ENCODE data around the gene PLA2G5. TPM values are rescaled to one million over a fixed set of nuclear protein-coding genes. Genes with fewer than 3 reads are reported as not detected.
A peak's percentile ranks its signal among the peaks of the same experiment; 100 is the strongest.

The PLA2G5 gene
- total and polyA plus RNA-seq, 2 of the 4 experiments (the other 2 are of a cell fraction) = not detected

DNA sequence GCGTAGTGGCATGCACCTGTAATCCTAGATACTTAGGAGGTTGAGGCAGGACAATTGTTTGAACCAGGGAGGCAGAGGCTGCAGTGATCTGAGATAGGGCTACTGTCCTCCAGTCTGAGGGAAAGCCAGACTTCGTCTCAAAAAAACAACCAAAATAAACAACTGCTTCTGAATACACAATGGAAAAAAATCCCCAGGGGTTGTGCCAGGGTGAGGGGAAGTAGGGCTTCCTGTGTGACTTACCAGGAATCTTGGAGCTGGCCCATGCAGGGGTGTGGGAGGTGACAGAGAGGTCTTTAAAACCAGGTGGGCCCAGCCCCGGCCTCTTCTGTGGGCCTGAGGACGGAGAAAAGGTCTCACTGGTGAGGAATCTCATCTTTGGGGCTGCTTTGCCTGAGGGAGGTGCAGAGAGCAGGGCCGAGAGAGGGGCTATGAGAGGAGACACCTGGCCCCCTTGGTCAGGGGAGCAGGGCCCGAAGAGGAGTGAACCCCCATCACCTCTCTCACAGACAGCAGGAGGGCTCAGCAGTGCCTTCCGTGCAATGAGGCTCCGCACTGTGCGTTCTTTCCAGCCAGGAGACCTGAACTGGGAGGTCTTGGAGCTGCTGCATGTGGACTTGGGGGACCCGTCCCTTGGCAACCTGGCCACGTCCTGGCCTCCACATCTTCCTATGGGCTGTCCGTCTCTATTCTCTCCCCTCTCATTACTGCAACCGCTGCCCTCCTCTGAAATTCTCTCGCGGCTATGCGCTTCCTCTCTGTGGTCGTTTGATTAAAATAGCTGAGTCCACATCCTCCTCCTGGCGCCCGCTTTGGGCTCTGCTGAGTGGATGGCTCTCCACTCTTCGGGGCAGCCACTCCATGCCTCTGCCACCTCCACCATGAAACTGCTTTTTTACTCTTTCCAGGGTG, 10.7 kb downstream of the PLA2G5 start:
- Histone ChIP-seq H4K91ac (ENCODE audit: insufficient read depth, low read depth, low read length) (no peak overlapping the region), H3K4me3 (ENCODE audit: insufficient read depth, low read depth, low read length) (no peak overlapping the region), H2BK120ac (ENCODE audit: low read depth, low read length) (no peak overlapping the region), H2BK15ac (ENCODE audit: low read depth, low read length) (no peak overlapping the region), H3K4ac (ENCODE audit: low read depth, low read length) (no peak overlapping the region), H3K23ac (ENCODE audit: low read depth, low read length) (no peak overlapping the region), H2AFZ (replicated peaks; ENCODE audit: low read length, poor library complexity) (peak overlapping the region; percentile 43), H3K27me3 (ENCODE audit: control insufficient read depth, insufficient read depth, low read length) (peaks cover 39% of the 10 kb centered on the region), H3K56ac (ENCODE audit: extremely low read depth, insufficient read depth, low read length) (no peak overlapping the region), H3K4me1 (ENCODE audit: control insufficient read depth, insufficient read depth, low read length) (no peaks in the 10 kb centered on the region), H3K9me1 (ENCODE audit: insufficient read depth, low read length) (no peaks in the 10 kb centered on the region), H4K20me1 (ENCODE audit: insufficient read depth, low read length) (no peaks in the 10 kb centered on the region), H3K36me3 (ENCODE audit: control insufficient read depth, insufficient read depth, low read length) (no peaks in the 10 kb centered on the region), H2AK9ac (replicated peaks; ENCODE audit: low read depth, low read length, poor library complexity) (no peak overlapping the region), H3K9me3 (ENCODE audit: control insufficient read depth, insufficient read depth, low read length) (no peaks in the 10 kb centered on the region; the same call in 1 of the 2 replicates), H2AK5ac (ENCODE audit: low read depth, low read length) (no peak overlapping the region), H3K14ac (replicated peaks; ENCODE audit: low read depth, low read length) (no peak overlapping the region), H2BK20ac (ENCODE audit: low read depth, low read length) (no peak overlapping the region), H3K79me1 (ENCODE audit: low read depth in 1 of 2, low read length in 2 of 2) (no peaks in the 10 kb centered on the region), H2BK5ac (ENCODE audit: low read depth, low read length, poor library complexity, severe bottlenecking) (no peak overlapping the region), H4K8ac (ENCODE audit: low read depth in 2 of 2, low read length in 2 of 2) (no peak overlapping the region), H3K18ac (ENCODE audit: low read depth, low read length) (no peak overlapping the region), H3K4me2 (ENCODE audit: low read depth, low read length) (no peak overlapping the region), H3K9ac (ENCODE audit: low read depth, low read length) (no peak overlapping the region), H3K27ac (ENCODE audit: insufficient read depth, low read length) (no peak overlapping the region), H4K5ac (ENCODE audit: low read depth, low read length) (no peak overlapping the region)
- in situ Hi-C loops (cut with MboI; ENCODE audit: low sequenced_read_pairs) = no loop called here
- no peak for ATAC-seq (ENCODE audit: low read depth)
- no TSS peak for BruUV-seq (replicated peaks)
- DNase-seq = no peak
- intact Hi-C loops (cut with micrococcal nuclease) = no loop called here
- WGBS, 2 experiments (ENCODE audit: extremely low coverage in 2 of 2, insufficient read length in 1 of 2) = 81% methylated on average over 9 of the region's 20 CpGs; no CpG with 5 or more reads in 1 of the 2 experiments
- dilution Hi-C loops (cut with HindIII; ENCODE audit: low sequenced_read_pairs, unreplicated experiment) = no loop called here
- TF ChIP-seq CHD1 (IDR thresholded peaks at IDR 0.05; ENCODE audit: low read depth, low read length) (no peak), NFE2L2 (IDR thresholded peaks at IDR 0.05; ENCODE audit: low read depth, low read length) (no peak), MAZ (IDR thresholded peaks at IDR 0.05; ENCODE audit: borderline replicate concordance, low read depth, low read length) (no peak), CEBPB (IDR thresholded peaks at IDR 0.05; ENCODE audit: low read depth, low read length) (no peak), POLR2A (IDR thresholded peaks at IDR 0.05; ENCODE audit: low read depth, low read length) (no peak), MAFK (IDR thresholded peaks at IDR 0.05; ENCODE audit: low read depth, low read length) (no peak)
- TF ChIP-seq, protein P1, sequence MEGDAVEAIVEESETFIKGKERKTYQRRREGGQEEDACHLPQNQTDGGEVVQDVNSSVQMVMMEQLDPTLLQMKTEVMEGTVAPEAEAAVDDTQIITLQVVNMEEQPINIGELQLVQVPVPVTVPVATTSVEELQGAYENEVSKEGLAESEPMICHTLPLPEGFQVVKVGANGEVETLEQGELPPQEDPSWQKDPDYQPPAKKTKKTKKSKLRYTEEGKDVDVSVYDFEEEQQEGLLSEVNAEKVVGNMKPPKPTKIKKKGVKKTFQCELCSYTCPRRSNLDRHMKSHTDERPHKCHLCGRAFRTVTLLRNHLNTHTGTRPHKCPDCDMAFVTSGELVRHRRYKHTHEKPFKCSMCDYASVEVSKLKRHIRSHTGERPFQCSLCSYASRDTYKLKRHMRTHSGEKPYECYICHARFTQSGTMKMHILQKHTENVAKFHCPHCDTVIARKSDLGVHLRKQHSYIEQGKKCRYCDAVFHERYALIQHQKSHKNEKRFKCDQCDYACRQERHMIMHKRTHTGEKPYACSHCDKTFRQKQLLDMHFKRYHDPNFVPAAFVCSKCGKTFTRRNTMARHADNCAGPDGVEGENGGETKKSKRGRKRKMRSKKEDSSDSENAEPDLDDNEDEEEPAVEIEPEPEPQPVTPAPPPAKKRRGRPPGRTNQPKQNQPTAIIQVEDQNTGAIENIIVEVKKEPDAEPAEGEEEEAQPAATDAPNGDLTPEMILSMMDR (conservative IDR thresholded peaks at IDR 0.05; ENCODE audit: low read depth, low read length) = no peak
- TF ChIP-seq, protein P2, sequence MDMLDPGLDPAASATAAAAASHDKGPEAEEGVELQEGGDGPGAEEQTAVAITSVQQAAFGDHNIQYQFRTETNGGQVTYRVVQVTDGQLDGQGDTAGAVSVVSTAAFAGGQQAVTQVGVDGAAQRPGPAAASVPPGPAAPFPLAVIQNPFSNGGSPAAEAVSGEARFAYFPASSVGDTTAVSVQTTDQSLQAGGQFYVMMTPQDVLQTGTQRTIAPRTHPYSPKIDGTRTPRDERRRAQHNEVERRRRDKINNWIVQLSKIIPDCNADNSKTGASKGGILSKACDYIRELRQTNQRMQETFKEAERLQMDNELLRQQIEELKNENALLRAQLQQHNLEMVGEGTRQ (IDR thresholded peaks at IDR 0.05; ENCODE audit: low read depth, low read length) = no peak
- TF ChIP-seq, protein P3, sequence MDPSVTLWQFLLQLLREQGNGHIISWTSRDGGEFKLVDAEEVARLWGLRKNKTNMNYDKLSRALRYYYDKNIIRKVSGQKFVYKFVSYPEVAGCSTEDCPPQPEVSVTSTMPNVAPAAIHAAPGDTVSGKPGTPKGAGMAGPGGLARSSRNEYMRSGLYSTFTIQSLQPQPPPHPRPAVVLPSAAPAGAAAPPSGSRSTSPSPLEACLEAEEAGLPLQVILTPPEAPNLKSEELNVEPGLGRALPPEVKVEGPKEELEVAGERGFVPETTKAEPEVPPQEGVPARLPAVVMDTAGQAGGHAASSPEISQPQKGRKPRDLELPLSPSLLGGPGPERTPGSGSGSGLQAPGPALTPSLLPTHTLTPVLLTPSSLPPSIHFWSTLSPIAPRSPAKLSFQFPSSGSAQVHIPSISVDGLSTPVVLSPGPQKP (IDR thresholded peaks at IDR 0.05; ENCODE audit: borderline replicate concordance, low read depth, low read length) = no peak
- ChIA-PET CTCF (no interaction called here), POLR2A (ENCODE audit: unreplicated experiment) (no interaction called here)

All from IMR-90 (cell line).